H1 (cell line): ENCODE results near the gene TRIM62. TPM values are rescaled to one million over a fixed set of nuclear protein-coding genes. Genes with fewer than 3 reads are reported as not detected.
A peak's percentile ranks its signal among the peaks of the same experiment; 100 is the strongest.
"Not testable (repeated sequence)": the region's sequence is repeated elsewhere in the genome, so short reads cannot be mapped to it uniquely, and the experiment has no call there.

Experiments used
- CTCF ChIA-PET: fragments of 300-600 bp; sonication (Branson Sonifier 250); formaldehyde crosslinking; loops from one replicate; lab custom pipeline; 2021; ENCODE audit not compliant: partially characterized antibody; lab: Charles Lee
- POLR2A ChIA-PET: fragments of 300-600 bp; sonication (Branson Sonifier 250); formaldehyde crosslinking; loops from one replicate; lab custom pipeline; 2021; ENCODE audit warnings: inconsistent platforms; ENCODE audit not compliant: partially characterized antibody; lab: Charles Lee
- DNase-seq, 2 experiments: peaks; one replicate each; pipeline versions ENCODE4 v3.0.0 to v3.0.0-alpha.2; 2010 to 2022; ENCODE audit warnings: low spot score in 2 of 2, low read depth in 1 of 2, mixed read lengths in 1 of 2
- FAIRE-seq: peaks from 2 replicates; lab custom pipeline; 2011; peaks lifted over from hg19 to GRCh38; lab: Jason Lieb, UNC
- H2AFZ ChIP-seq: 2 replicates; pipeline ENCODE4 v1.8.1; 2012; ENCODE audit warnings: low read length, inconsistent platforms
- H2AK5ac ChIP-seq: 2 replicates; pipeline ENCODE4 v1.6.1; 2013; ENCODE audit warnings: low read depth, low read length
- H2BK120ac ChIP-seq: replicated peaks from 2 replicates; pipeline ENCODE3; 2013; ENCODE audit warnings: low read depth, low read length, inconsistent platforms
- H2BK12ac ChIP-seq: 2 replicates; pipeline ENCODE4 v1.6.1; 2013; ENCODE audit warnings: low read depth, low read length
- H2BK15ac ChIP-seq: 2 replicates; pipeline ENCODE4 v1.6.1; 2013; ENCODE audit warnings: low read length
- H2BK20ac ChIP-seq: 2 replicates; pipeline ENCODE4 v1.6.1; 2013; ENCODE audit warnings: low read length
- H2BK5ac ChIP-seq: 2 replicates; pipeline ENCODE4 v1.6.1; 2013; ENCODE audit warnings: low read depth, low read length
- H3K14ac ChIP-seq: 2 replicates; pipeline ENCODE4 v1.6.1; 2013; ENCODE audit warnings: inconsistent platforms; ENCODE audit not compliant: insufficient read length
- H3K18ac ChIP-seq: 2 replicates; pipeline ENCODE4 v1.6.1; 2013; ENCODE audit warnings: low read length; ENCODE audit errors: extremely low read depth
- H3K23ac ChIP-seq: 2 replicates; pipeline ENCODE4 v1.6.1; 2013; ENCODE audit warnings: inconsistent platforms; ENCODE audit not compliant: insufficient read length
- H3K23me2 ChIP-seq: 2 replicates; pipeline ENCODE4 v1.6.1; 2013; ENCODE audit warnings: low read depth, low read length
- H3K27ac ChIP-seq: 2 replicates; pipeline ENCODE4 v1.6.1; 2011; ENCODE audit warnings: low read depth, low read length, inconsistent platforms
- H3K27me3 ChIP-seq, 4 experiments: replicated peaks in 1 of 4; 1 replicate in 1 of 4; 2 replicates in 3 of 4; pipeline versions ENCODE4 v1.6.1 to v1.8.1; 2011 to 2013; ENCODE audit warnings: low read length in 3 of 4, mild to moderate bottlenecking in 3 of 4, inconsistent platforms in 2 of 4, mixed read lengths in 2 of 4, moderate library complexity in 1 of 4; ENCODE audit not compliant: control insufficient read depth in 3 of 4, insufficient read depth in 3 of 4; ENCODE audit errors: extremely low read depth in 1 of 4
- H3K36me3 ChIP-seq, 4 experiments: 2 replicates each; pipeline versions ENCODE4 v1.6.1 to v1.8.1; 2011 to 2013; ENCODE audit warnings: mild to moderate bottlenecking in 4 of 4, low read length in 3 of 4, moderate library complexity in 2 of 4, control low read depth in 1 of 4, inconsistent platforms in 1 of 4; ENCODE audit not compliant: insufficient read depth in 4 of 4, control insufficient read depth in 2 of 4
- H3K4ac ChIP-seq: replicated peaks from 2 replicates; pipeline ENCODE3; 2013; ENCODE audit warnings: low read length, low read depth, mixed read lengths, inconsistent platforms; ENCODE audit not compliant: insufficient read length
- H3K4me1 ChIP-seq, 4 experiments: replicated peaks in 1 of 4; 1 replicate in 1 of 4; 2 replicates in 3 of 4; pipeline versions ENCODE4 v1.6.1 to v1.8.1; 2011 to 2013; ENCODE audit warnings: low read length in 3 of 4, inconsistent platforms in 2 of 4, mixed read lengths in 1 of 4; ENCODE audit not compliant: insufficient read depth in 4 of 4, control insufficient read depth in 3 of 4
- H3K4me2 ChIP-seq, 2 experiments: 2 replicates each; pipeline versions ENCODE4 v1.6.1 to v1.8.1; 2011 to 2013; ENCODE audit warnings: low read depth in 2 of 2, low read length in 2 of 2, control low read depth in 1 of 2, inconsistent platforms in 1 of 2, mild to moderate bottlenecking in 1 of 2; ENCODE audit not compliant: insufficient read depth in 1 of 2
- H3K4me3 ChIP-seq, 4 experiments: fragments of 200-600, 300-600 bp in 1 of 4; sonication (generic), shearing (Covaris generic), sonication (Bioruptor Twin) in 1 of 4; 2 replicates each; pipeline versions ENCODE4 v1.5.1 to v1.8.1; 2011 to 2016; ENCODE audit warnings: low read length in 4 of 4, low read depth in 3 of 4, control low read depth in 2 of 4, inconsistent platforms in 2 of 4, mild to moderate bottlenecking in 2 of 4, mixed read lengths in 1 of 4, moderate library complexity in 1 of 4; ENCODE audit not compliant: insufficient read depth in 2 of 4; ENCODE audit errors: extremely low read depth in 1 of 4
- H3K56ac ChIP-seq: replicated peaks from 2 replicates; pipeline ENCODE3; 2013; ENCODE audit warnings: low read depth, mild to moderate bottlenecking, mixed read lengths, low read length, inconsistent platforms; ENCODE audit not compliant: insufficient read length
- H3K79me1 ChIP-seq: 2 replicates; pipeline ENCODE4 v1.6.1; 2013; ENCODE audit warnings: low read depth, low read length, control low read depth
- H3K79me2 ChIP-seq, 2 experiments: 2 replicates each; pipeline versions ENCODE4 v1.6.1 to v1.8.1; 2012 to 2013; ENCODE audit warnings: low read length in 2 of 2, mild to moderate bottlenecking in 2 of 2, inconsistent platforms in 1 of 2; ENCODE audit not compliant: insufficient read depth in 2 of 2, control insufficient read depth in 1 of 2
- H3K9ac ChIP-seq, 4 experiments: replicated peaks in 1 of 4; 1 replicate in 1 of 4; 2 replicates in 3 of 4; pipeline versions ENCODE4 v1.6.1 to v1.8.1; 2011 to 2013; ENCODE audit warnings: low read depth in 3 of 4, low read length in 3 of 4, control low read depth in 2 of 4, mild to moderate bottlenecking in 2 of 4, moderate library complexity in 2 of 4, inconsistent platforms in 1 of 4; ENCODE audit errors: extremely low read depth in 1 of 4
- H3K9me3 ChIP-seq, 2 experiments: 2 replicates each; pipeline versions ENCODE4 v1.6.1 to v1.8.1; 2012 to 2013; ENCODE audit warnings: mild to moderate bottlenecking in 2 of 2, moderate library complexity in 2 of 2, control low read depth in 1 of 2, inconsistent platforms in 1 of 2, low read depth in 1 of 2, low read length in 1 of 2, mixed read lengths in 1 of 2; ENCODE audit not compliant: insufficient read depth in 2 of 2
- H4K20me1 ChIP-seq, 2 experiments: replicated peaks in 1 of 2; 2 replicates each; pipeline versions ENCODE3 to v1.8.1; 2011 to 2013; ENCODE audit warnings: inconsistent platforms in 2 of 2, low read length in 2 of 2, mild to moderate bottlenecking in 1 of 2; ENCODE audit not compliant: insufficient read depth in 2 of 2, control insufficient read depth in 1 of 2
- H4K5ac ChIP-seq: 2 replicates; pipeline ENCODE4 v1.6.1; 2013; ENCODE audit warnings: low read length, low read depth, mixed read lengths, inconsistent platforms; ENCODE audit not compliant: insufficient read length
- H4K8ac ChIP-seq: 2 replicates; pipeline ENCODE4 v1.8.0; 2013; ENCODE audit warnings: mild to moderate bottlenecking, moderate library complexity, low read length, inconsistent platforms; ENCODE audit not compliant: insufficient read depth; ENCODE audit errors: extremely low read depth
- H4K91ac ChIP-seq: replicated peaks from 2 replicates; pipeline ENCODE3; 2013; ENCODE audit warnings: low read length, mixed read lengths, inconsistent platforms; ENCODE audit not compliant: insufficient read length
- WGBS, 2 experiments: shearing (Covaris generic) in 1 of 2; methylation state at CpG; one replicate each; pipeline versions ENCODE4 v1.1.6 to v1.1.7; 2013 to 2015; ENCODE audit warnings: low lambda C conversion rate in 2 of 2, mixed read lengths in 2 of 2, inconsistent platforms in 1 of 2, low coverage in 1 of 2, missing lambda C conversion rate in 1 of 2; ENCODE audit not compliant: insufficient replicate concordance in 2 of 2, insufficient coverage in 1 of 2, insufficient read length in 1 of 2; ENCODE audit errors: extremely low coverage in 1 of 2, missing lambda C conversion rate in 1 of 2; 5-methylcytosine and 5-hydroxymethylcytosine counted together
- polyA plus RNA-seq, 7 experiments: library from polyadenylated mRNA; depleted of rRNA in 3 of 7; stranded (reverse) in 5 of 7; unstranded in 2 of 7; fragments of >200 nt in 5 of 7; fragments of 200-250 nt in 2 of 7; gene quantifications; 1 replicate in 5 of 7; 2 replicates in 1 of 7; 4 replicates in 1 of 7; pipeline versions ENCODE4 v1.2.1 to v1.2.3, GENCODE V29; 2011 to 2013; ENCODE audit warnings: missing spikeins in 2 of 7, mixed read lengths in 2 of 7
- total RNA-seq: library from RNA; stranded (reverse); fragmentation: NEBNext Ultra II Directional; extraction: Animal tissue kit (Norgen Biotek cat#: 25700); gene quantifications from 2 replicates; pipeline ENCODE4 v1.2.1, GENCODE V29; 2021

TRIM62 gene
- total and polyA plus RNA-seq, 2 of the 8 experiments (the other 6 are each of a cell fraction or from before 2014, with no cell fraction given): 6.3 to 10.8 TPM

- H3K14ac ChIP-seq, H4K8ac ChIP-seq, H2BK120ac ChIP-seq, POLR2A ChIA-PET, H2BK15ac ChIP-seq, H3K18ac ChIP-seq, H3K9ac ChIP-seq, DNase-seq, H4K5ac ChIP-seq, H3K56ac ChIP-seq, FAIRE-seq, H3K4me2 ChIP-seq, H2BK5ac ChIP-seq, H3K4ac ChIP-seq, H3K9me3 ChIP-seq, H3K23ac ChIP-seq, H2AFZ ChIP-seq, H3K27me3 ChIP-seq, H2BK20ac ChIP-seq, H3K4me3 ChIP-seq, H3K27ac ChIP-seq, H2AK5ac ChIP-seq, H3K36me3 ChIP-seq, H4K20me1 ChIP-seq, H3K79me1 ChIP-seq, H4K91ac ChIP-seq, H3K79me2 ChIP-seq, H3K4me1 ChIP-seq, H3K23me2 ChIP-seq: not testable (repeated sequence)
- 71% methylated on average over 3 of the region's 4 CpGs; no CpG with 5 or more reads in 1 of the 2 experiments for WGBS, 2 experiments
- H2BK12ac ChIP-seq: 0 out of 2 replicates have a peak overlapping the region, but pooled peaks have one; percentile 60
- CTCF ChIA-PET: interaction anchor here (0.6 to 1.6 kb wide), 3 partner anchors 27 to 371 kb away, joined by 3 to 4 read pairs (median 4); no protein-coding TSS in a partner anchor
Measured at GRCh38 chr1:33100119-33100415, 81.8 kb downstream of the TRIM62 start.
